SJSA1 (cell line): ENCODE measurements around the gene MROH7. TPM values are rescaled to one million over a fixed set of nuclear protein-coding genes. Genes with fewer than 3 reads are reported as not detected.

ENCODE experiments used
- DNase-seq, 2 experiments: peaks; one replicate each; pipeline ENCODE4 v3.0.0-alpha.2; 2015 to 2020; ENCODE audit warnings: low spot score in 2 of 2, low read depth in 1 of 2
- H3K27ac ChIP-seq: fragments of 250-450 bp; sonication (Bioruptor Pico); 2 replicates; pipeline ENCODE4 v1.5.1; 2020; ENCODE audit warnings: mild to moderate bottlenecking, moderate library complexity
- H3K27me3 ChIP-seq: fragments of 250-450 bp; sonication (Bioruptor Pico); replicated peaks from 2 replicates; pipeline ENCODE4 v1.5.1; 2020; ENCODE audit warnings: mild to moderate bottlenecking, moderate library complexity
- H3K36me3 ChIP-seq: fragments of 250-450 bp; sonication (Bioruptor Pico); 2 replicates; pipeline ENCODE4 v1.5.1; 2020; ENCODE audit warnings: mild to moderate bottlenecking
- H3K4me1 ChIP-seq: fragments of 250-450 bp; sonication (Bioruptor Pico); replicated peaks from 2 replicates; pipeline ENCODE4 v1.6.1; 2021; ENCODE audit warnings: mild to moderate bottlenecking
- H3K4me3 ChIP-seq: fragments of 250-450 bp; sonication (Bioruptor Pico); 2 replicates; pipeline ENCODE4 v1.5.1; 2020; ENCODE audit warnings: mild to moderate bottlenecking
- H3K9me3 ChIP-seq: fragments of 250-450 bp; sonication (Bioruptor Pico); replicated peaks from 2 replicates; pipeline ENCODE4 v1.5.1; 2020; ENCODE audit warnings: mild to moderate bottlenecking
- total RNA-seq: library from RNA; depleted of rRNA; stranded (reverse); fragments of >200 nt; shearing (Covaris generic); gene quantifications from 2 replicates; pipeline ENCODE4 v1.2.3, GENCODE V29; 2014; rRNA removed

MROH7 gene
- total RNA-seq, 1 experiment from 2014 or later, result not detected

DNA sequence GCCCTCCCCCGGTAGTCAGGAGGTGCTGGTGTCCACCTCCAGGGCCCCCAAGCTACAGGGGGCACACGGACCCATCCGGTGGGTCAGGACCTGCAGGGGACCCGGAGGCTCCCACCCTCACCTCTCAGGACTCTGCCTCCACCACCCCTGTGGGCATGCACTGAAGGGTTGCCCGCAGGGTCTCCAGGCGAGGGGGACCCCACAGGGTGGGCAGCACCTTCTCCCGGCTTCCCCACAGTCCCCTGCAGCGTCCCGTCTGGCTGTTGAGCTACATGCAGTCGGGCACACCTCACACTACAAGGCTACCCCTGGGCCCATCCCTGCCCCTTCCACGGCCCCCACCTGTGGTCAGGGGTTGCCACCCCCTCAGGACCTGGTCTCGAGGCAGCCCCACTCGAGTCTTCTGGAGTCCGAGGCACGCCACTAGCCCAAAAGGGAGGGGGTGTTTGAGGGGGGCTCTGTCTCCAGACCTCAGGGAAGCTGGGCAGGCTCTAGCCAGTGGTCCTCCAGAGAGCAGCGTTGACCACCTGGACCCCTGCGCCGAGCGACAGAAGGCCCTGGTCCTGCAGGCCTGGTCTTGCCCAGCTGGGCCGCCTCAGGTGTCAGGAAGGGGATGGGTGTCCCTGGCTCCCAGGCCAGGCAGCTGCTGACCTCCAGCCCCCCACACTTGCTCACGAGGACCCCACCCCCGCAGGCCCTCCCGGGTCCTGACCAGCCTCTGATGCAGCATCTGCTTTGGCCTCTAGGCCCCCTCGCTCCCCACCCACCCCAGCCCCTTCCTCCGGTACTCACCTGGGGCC, 113.1 kb downstream of the MROH7 start:
- no peak for DNase-seq
- H3K9me3 ChIP-seq, result no peaks in the 10 kb centered on the region
- H3K4me1 ChIP-seq, result no peaks in the 10 kb centered on the region
- H3K4me3 ChIP-seq, result no peak overlapping the region
- no peak overlapping the region for H3K27ac ChIP-seq
- H3K36me3 ChIP-seq, result peaks cover 9% of the 10 kb centered on the region
- no peaks in the 10 kb centered on the region; the same call in 1 of the 2 replicates for H3K27me3 ChIP-seq

DNA sequence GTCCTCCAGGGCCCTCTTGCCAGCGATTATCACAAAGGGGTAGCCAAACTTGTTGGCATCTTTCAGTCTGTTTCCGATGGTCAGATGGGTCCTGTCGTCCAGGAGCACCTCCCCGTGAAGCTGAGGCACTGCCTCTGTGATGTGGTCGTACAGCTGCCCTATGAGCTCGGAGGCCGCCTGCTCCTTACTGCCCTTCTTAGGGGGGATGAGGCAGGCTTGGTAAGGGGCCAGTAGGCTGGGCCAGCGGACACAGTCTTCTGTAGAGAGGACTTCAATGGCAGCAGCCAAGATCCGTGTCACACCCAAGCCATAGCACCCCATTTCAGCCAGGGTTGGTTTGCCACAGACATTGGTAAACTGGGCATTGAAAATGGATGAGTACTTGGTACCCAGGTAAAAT, 116.2 kb downstream of the MROH7 start:
- no peak overlapping the region for H3K27ac ChIP-seq
- no peak overlapping the region for H3K4me3 ChIP-seq
- H3K4me1 ChIP-seq, result no peaks in the 10 kb centered on the region
- H3K9me3 ChIP-seq, result no peaks in the 10 kb centered on the region
- H3K27me3 ChIP-seq, result no peaks in the 10 kb centered on the region
- DNase-seq, result no peak
- H3K36me3 ChIP-seq, result peaks cover 9% of the 10 kb centered on the region

DNA sequence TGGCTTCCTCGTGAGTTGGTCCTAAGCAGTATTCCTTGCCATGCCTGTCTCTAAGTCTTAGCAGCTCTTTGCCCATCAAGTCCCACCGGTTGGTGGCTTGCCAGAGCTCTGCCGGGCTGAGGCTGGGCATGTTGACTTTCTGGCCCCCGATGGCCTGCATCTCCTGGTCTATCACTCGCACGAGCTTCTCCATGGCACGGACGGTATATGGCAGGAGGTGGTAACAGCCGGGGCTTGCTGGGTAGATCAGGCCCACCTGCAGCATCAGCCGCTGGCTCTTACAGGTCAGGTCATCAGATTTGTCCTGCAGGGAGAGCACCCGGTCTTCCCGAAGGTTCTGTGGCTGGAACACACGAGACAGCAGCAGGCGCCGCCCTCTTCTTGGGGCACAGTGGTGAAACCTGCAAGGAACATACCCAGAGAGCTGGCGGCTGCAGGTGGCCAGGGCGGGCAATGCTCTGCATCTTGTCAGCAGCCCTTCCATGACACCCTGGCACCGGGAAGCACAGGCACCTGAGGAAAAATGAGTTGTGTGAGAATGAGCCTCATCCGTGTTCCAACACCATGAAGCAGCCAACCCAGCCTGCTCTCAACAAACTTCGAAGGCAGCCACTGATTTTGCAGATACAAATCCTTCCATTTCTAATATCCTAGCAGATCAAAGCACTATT, 117.2 kb downstream of the MROH7 start:
- Histone ChIP-seq H3K9me3 (no peaks in the 10 kb centered on the region), H3K27me3 (no peaks in the 10 kb centered on the region), H3K36me3 (peaks cover 9% of the 10 kb centered on the region), H3K4me1 (no peaks in the 10 kb centered on the region), H3K4me3 (no peak overlapping the region), H3K27ac (no peak overlapping the region)
- DNase-seq, result no peak

Other genes starting within 250 kb of the MROH7 start
- 27.0 and 56.0 TPM in 2 replicates for gene SSBP3, start 235.4 kb upstream of the MROH7 start, total RNA-seq
- 0.85 and 1.3 TPM in 2 replicates for gene ACOT11, start 93.6 kb upstream of the MROH7 start, total RNA-seq
- gene FAM151A, start 18.3 kb upstream of the MROH7 start, total RNA-seq, result not detected in 2 replicates
- 35.4 and 38.6 TPM in 2 replicates for gene TTC4, start 74.1 kb downstream of the MROH7 start, total RNA-seq
- 2.6 and 4.6 TPM in 2 replicates for gene PARS2, start 122.7 kb downstream of the MROH7 start, total RNA-seq
- not detected in 2 replicates for gene TTC22, start 159.5 kb downstream of the MROH7 start, total RNA-seq
- gene DHCR24, start 245.4 kb downstream of the MROH7 start, total RNA-seq, result 42.9 and 65.8 TPM in 2 replicates